Testis (tissue), 2 donors: Measurements from ENCODE around the gene PHF23.

Source experiments
- POLR2A ChIP-seq: fragments of 450-650 bp; IDR thresholded peaks from one replicate; pipeline ENCODE4 v1.6.1; 2017; ENCODE audit warnings: antibody characterized with exemption, mild to moderate bottlenecking, moderate library complexity
- TF ChIP-seq, protein P1 (sequence below), 3 experiments: fragments of 450-650 bp in 2 of 3; fragments of 200-600 bp in 1 of 3; sonication (generic) in 1 of 3; IDR thresholded peaks; one replicate each; pipeline ENCODE4 v1.5.1; 2016 to 2019; ENCODE audit warnings: antibody characterized with exemption in 3 of 3, mild to moderate bottlenecking in 2 of 3, moderate library complexity in 1 of 3

DNA sequence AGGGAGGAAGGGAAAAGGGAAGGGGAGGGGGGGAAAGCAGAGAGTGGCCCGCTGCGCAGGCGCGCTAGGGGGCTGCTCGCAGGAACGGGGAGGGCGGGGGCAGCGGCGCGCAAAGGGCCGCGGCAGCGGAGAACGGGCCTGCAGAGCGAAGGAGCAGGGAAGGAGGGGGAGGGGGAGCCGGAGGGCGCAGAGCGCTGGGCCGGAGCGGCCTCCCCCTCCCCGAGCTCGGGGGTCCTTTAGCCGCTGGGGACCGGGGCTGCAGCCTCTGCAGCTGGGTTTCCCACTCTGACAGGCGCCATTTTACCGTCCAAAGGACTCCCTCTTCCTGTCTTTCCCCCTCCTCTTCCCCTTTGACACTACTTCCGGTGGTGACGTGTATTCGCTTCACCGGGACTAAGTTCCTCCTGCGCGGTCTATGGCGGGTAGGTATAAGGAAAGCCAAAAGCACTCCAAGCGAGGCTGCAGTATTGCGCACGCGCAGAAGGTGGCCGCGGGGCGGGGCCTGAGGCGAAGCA lies 12.5 kb upstream of the PHF23 start, which contains the start of gene CTDNEP1:
- no peak for TF ChIP-seq POLR2A
- TF ChIP-seq, protein P1, sequence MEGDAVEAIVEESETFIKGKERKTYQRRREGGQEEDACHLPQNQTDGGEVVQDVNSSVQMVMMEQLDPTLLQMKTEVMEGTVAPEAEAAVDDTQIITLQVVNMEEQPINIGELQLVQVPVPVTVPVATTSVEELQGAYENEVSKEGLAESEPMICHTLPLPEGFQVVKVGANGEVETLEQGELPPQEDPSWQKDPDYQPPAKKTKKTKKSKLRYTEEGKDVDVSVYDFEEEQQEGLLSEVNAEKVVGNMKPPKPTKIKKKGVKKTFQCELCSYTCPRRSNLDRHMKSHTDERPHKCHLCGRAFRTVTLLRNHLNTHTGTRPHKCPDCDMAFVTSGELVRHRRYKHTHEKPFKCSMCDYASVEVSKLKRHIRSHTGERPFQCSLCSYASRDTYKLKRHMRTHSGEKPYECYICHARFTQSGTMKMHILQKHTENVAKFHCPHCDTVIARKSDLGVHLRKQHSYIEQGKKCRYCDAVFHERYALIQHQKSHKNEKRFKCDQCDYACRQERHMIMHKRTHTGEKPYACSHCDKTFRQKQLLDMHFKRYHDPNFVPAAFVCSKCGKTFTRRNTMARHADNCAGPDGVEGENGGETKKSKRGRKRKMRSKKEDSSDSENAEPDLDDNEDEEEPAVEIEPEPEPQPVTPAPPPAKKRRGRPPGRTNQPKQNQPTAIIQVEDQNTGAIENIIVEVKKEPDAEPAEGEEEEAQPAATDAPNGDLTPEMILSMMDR (IDR thresholded peaks at IDR 0.05), result no peak
